DOHH2 (cell line): ENCODE measurements around the gene SLC35F4.

Source experiments
- H3F3A ChIP-seq: fragments of 200-600 bp; sonication (generic), shearing (Covaris generic); 2 replicates; pipeline ENCODE4 v1.6.0; 2016; ENCODE audit warnings: antibody characterized with exemption, mild to moderate bottlenecking; ENCODE audit not compliant: control insufficient read depth, insufficient read depth
- H3K27ac ChIP-seq: fragments of 200-600 bp; sonication (generic); 2 replicates; pipeline ENCODE4 v1.5.1; 2014; ENCODE audit warnings: low read depth, mild to moderate bottlenecking, low read length, moderate library complexity
- H3K27me3 ChIP-seq: fragments of 200-600 bp; sonication (generic); 2 replicates; pipeline ENCODE4 v1.6.1; 2014; ENCODE audit warnings: mild to moderate bottlenecking, low read length, mixed read lengths; ENCODE audit not compliant: control insufficient read depth
- H3K36me3 ChIP-seq: fragments of 200-600 bp; sonication (generic); 2 replicates; pipeline ENCODE4 v1.6.1; 2014; ENCODE audit warnings: mild to moderate bottlenecking, low read length, moderate library complexity, mixed read lengths; ENCODE audit not compliant: control insufficient read depth
- H3K4me1 ChIP-seq: fragments of 200-600 bp; sonication (generic); 2 replicates; pipeline ENCODE4 v1.6.1; 2014; ENCODE audit warnings: mild to moderate bottlenecking, low read length, mixed read lengths; ENCODE audit not compliant: control insufficient read depth
- H3K4me2 ChIP-seq: fragments of 200-600 bp; sonication (generic); 2 replicates; pipeline ENCODE4 v1.6.0; 2014; ENCODE audit warnings: mild to moderate bottlenecking, low read length, moderate library complexity
- H3K4me3 ChIP-seq: fragments of 200-600 bp; sonication (generic); 2 replicates; pipeline ENCODE4 v1.5.1; 2014; ENCODE audit warnings: mild to moderate bottlenecking, low read length, mixed read lengths
- H3K79me2 ChIP-seq: fragments of 200-600 bp; sonication (generic); 2 replicates; pipeline ENCODE4 v1.6.1; 2014; ENCODE audit warnings: mild to moderate bottlenecking, low read length, mixed read lengths; ENCODE audit not compliant: control insufficient read depth
- H3K9me2 ChIP-seq: fragments of 200-600 bp; sonication (generic); replicated peaks from 2 replicates; pipeline ENCODE4 v1.6.1; 2014; ENCODE audit warnings: mild to moderate bottlenecking, low read length, mixed read lengths; ENCODE audit not compliant: control insufficient read depth
- H3K9me3 ChIP-seq: fragments of 200-600 bp; sonication (generic); 2 replicates; pipeline ENCODE4 v1.6.1; 2014; ENCODE audit warnings: antibody characterized with exemption, low read length, mixed read lengths; ENCODE audit not compliant: control insufficient read depth, insufficient read depth
- H4K20me1 ChIP-seq: fragments of 200-600 bp; sonication (generic); 2 replicates; pipeline ENCODE4 v1.6.0; 2014; ENCODE audit warnings: low read depth, mild to moderate bottlenecking, antibody characterized with exemption, low read length, moderate library complexity; ENCODE audit not compliant: control insufficient read depth, insufficient read depth
- EZH2phosphoT487 ChIP-seq: fragments of 200-600 bp; sonication (generic); IDR thresholded peaks from 2 replicates; pipeline ENCODE4 v1.6.1; 2017; ENCODE audit warnings: borderline replicate concordance, mild to moderate bottlenecking, antibody characterized with exemption, low read length, moderate library complexity, mixed read lengths
- TF ChIP-seq, protein P1 (sequence below): fragments of 200-600 bp; sonication (generic); IDR thresholded peaks from one replicate; pipeline ENCODE4 v1.5.1; 2014; ENCODE audit warnings: antibody characterized with exemption, mild to moderate bottlenecking, low read depth, low read length; ENCODE audit not compliant: poor library complexity, severe bottlenecking

SLC35F4 gene

GRCh38 chr14:57797160-57797559, 68.7 kb downstream of the SLC35F4 start:
- TF ChIP-seq EZH2phosphoT487, result no peak
- TF ChIP-seq, protein P1, sequence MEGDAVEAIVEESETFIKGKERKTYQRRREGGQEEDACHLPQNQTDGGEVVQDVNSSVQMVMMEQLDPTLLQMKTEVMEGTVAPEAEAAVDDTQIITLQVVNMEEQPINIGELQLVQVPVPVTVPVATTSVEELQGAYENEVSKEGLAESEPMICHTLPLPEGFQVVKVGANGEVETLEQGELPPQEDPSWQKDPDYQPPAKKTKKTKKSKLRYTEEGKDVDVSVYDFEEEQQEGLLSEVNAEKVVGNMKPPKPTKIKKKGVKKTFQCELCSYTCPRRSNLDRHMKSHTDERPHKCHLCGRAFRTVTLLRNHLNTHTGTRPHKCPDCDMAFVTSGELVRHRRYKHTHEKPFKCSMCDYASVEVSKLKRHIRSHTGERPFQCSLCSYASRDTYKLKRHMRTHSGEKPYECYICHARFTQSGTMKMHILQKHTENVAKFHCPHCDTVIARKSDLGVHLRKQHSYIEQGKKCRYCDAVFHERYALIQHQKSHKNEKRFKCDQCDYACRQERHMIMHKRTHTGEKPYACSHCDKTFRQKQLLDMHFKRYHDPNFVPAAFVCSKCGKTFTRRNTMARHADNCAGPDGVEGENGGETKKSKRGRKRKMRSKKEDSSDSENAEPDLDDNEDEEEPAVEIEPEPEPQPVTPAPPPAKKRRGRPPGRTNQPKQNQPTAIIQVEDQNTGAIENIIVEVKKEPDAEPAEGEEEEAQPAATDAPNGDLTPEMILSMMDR, result no peak
- no peak overlapping the region for H3K27ac ChIP-seq
- no peaks in the 10 kb centered on the region for H4K20me1 ChIP-seq
- H3K4me1 ChIP-seq, result no peaks in the 10 kb centered on the region
- no peaks in the 10 kb centered on the region for H3K9me3 ChIP-seq
- no peaks in the 10 kb centered on the region for H3K27me3 ChIP-seq
- H3K36me3 ChIP-seq, result no peaks in the 10 kb centered on the region
- no peaks in the 10 kb centered on the region for H3K9me2 ChIP-seq
- H3K4me3 ChIP-seq, result no peak overlapping the region
- no peaks in the 10 kb centered on the region for H3F3A ChIP-seq
- no peak overlapping the region for H3K4me2 ChIP-seq
- H3K79me2 ChIP-seq, result no peaks in the 10 kb centered on the region

DNA sequence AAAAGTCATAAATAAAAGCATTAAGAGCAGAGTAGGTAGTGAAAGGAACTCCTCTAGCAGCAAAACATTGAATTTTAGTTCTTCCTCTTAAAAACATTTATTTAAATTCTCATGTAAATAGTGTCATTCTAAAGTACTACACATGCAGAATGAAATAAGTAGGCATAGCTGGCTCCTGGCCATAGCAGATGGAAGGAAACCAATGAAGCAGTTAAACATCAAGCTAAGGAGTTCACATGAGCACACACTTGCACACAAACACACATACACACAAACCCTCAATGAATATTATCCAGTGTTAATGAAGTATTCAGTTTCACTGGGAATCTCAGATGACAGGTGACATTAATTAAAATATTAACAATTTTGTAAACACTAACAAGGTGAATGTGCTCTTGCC, 69.3 kb downstream of the SLC35F4 start:
- Histone ChIP-seq H3K4me2 (no peak overlapping the region), H3K4me1 (no peaks in the 10 kb centered on the region), H3K27me3 (no peaks in the 10 kb centered on the region), H4K20me1 (no peaks in the 10 kb centered on the region), H3K79me2 (no peaks in the 10 kb centered on the region), H3K9me2 (no peaks in the 10 kb centered on the region), H3K4me3 (no peak overlapping the region), H3K9me3 (no peaks in the 10 kb centered on the region), H3K27ac (no peak overlapping the region), H3F3A (no peaks in the 10 kb centered on the region), H3K36me3 (no peaks in the 10 kb centered on the region)
- no peak for TF ChIP-seq EZH2phosphoT487
- TF ChIP-seq, protein P1, result no peak

DNA sequence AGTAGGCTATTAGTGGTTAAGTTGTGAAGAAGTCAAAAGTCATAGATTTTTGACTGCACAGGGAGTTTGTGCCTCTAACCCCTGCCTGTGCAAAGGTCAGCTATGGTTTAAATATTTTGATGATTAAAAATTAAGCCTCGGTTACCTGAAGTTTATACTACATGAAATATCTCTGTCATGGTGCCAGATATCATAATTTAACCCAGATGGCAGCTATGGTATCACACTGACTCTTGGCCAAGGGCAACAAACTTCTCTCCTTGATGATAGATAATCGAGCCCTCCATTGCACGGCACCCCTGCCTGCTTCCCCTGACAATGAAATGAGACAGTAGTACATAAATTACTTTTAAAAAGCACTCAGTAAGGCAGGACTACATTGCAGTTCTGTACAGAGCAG, 80.8 kb downstream of the SLC35F4 start:
- no peaks in the 10 kb centered on the region for H4K20me1 ChIP-seq
- H3K36me3 ChIP-seq, result no peaks in the 10 kb centered on the region
- no peaks in the 10 kb centered on the region; the same call in 1 of the 2 replicates for H3K9me3 ChIP-seq
- TF ChIP-seq EZH2phosphoT487, result no peak
- TF ChIP-seq, protein P1, result no peak
- H3K9me2 ChIP-seq, result no peaks in the 10 kb centered on the region
- H3K4me3 ChIP-seq, result no peak overlapping the region
- H3K79me2 ChIP-seq, result no peaks in the 10 kb centered on the region
- no peak overlapping the region for H3K4me2 ChIP-seq
- H3F3A ChIP-seq, result no peaks in the 10 kb centered on the region
- H3K27ac ChIP-seq, result no peak overlapping the region
- H3K4me1 ChIP-seq, result no peaks in the 10 kb centered on the region
- no peaks in the 10 kb centered on the region for H3K27me3 ChIP-seq

- Histone ChIP-seq H3K27ac (no peak overlapping the region), H3K9me2 (no peaks in the 10 kb centered on the region), H3K9me3 (peaks cover 3% of the 10 kb centered on the region; the same call in 1 of the 2 replicates), H3F3A (no peaks in the 10 kb centered on the region), H3K4me3 (no peak overlapping the region), H3K79me2 (no peaks in the 10 kb centered on the region), H3K27me3 (no peaks in the 10 kb centered on the region), H4K20me1 (no peaks in the 10 kb centered on the region), H3K36me3 (no peaks in the 10 kb centered on the region), H3K4me2 (no peak overlapping the region), H3K4me1 (no peaks in the 10 kb centered on the region)
- TF ChIP-seq, protein P1, result no peak
- no peak for TF ChIP-seq EZH2phosphoT487
Measured at GRCh38 chr14:57771801-57772200, 94.1 kb downstream of the SLC35F4 start.
